Measurements from ENCODE around the gene ARHGEF18. TPM values are rescaled to one million over a fixed set of nuclear protein-coding genes. Genes with fewer than 3 reads are reported as not detected.

The ARHGEF18 gene
- total and polyA plus RNA-seq, 2 of the 13 experiments (the other 11 are each of a cell fraction or from before 2014, with no cell fraction given) = 4.2 to 17.5 TPM

DNA sequence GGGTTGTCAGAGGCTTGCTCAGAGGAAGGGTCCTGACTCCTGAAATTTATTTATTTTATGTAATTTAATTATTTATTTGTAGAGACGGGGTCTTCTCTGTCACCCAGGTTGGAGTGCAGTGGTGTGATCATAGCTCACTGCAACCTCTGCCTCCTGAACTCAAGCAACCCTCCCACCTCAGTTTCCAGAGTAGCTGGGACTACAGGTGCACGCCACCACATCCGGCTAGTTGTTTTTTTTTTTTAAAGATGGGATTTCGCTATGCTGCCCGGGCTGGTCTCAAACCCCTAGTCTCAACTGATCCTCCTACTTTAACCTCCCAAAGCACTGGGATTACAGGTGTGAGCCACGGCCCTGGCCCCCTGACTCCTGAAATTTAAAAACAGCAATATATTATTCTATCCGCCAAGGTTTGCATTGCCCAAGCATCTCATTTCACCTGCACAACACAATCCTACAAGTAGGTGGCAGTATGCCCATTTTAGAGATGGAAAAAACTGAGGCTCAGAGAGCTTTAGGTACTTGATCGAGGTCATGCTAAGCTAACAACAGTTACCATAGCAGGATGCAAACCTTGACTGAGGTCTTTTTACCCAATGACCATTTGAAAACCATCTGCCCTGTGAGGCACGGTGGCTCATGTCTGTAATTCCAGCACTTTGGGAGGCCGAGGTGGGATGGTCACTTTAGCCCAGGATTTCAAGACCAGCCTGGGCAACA lies 18.1 kb downstream of the ARHGEF18 start (continued):
- TF ChIP-seq, protein P1, sequence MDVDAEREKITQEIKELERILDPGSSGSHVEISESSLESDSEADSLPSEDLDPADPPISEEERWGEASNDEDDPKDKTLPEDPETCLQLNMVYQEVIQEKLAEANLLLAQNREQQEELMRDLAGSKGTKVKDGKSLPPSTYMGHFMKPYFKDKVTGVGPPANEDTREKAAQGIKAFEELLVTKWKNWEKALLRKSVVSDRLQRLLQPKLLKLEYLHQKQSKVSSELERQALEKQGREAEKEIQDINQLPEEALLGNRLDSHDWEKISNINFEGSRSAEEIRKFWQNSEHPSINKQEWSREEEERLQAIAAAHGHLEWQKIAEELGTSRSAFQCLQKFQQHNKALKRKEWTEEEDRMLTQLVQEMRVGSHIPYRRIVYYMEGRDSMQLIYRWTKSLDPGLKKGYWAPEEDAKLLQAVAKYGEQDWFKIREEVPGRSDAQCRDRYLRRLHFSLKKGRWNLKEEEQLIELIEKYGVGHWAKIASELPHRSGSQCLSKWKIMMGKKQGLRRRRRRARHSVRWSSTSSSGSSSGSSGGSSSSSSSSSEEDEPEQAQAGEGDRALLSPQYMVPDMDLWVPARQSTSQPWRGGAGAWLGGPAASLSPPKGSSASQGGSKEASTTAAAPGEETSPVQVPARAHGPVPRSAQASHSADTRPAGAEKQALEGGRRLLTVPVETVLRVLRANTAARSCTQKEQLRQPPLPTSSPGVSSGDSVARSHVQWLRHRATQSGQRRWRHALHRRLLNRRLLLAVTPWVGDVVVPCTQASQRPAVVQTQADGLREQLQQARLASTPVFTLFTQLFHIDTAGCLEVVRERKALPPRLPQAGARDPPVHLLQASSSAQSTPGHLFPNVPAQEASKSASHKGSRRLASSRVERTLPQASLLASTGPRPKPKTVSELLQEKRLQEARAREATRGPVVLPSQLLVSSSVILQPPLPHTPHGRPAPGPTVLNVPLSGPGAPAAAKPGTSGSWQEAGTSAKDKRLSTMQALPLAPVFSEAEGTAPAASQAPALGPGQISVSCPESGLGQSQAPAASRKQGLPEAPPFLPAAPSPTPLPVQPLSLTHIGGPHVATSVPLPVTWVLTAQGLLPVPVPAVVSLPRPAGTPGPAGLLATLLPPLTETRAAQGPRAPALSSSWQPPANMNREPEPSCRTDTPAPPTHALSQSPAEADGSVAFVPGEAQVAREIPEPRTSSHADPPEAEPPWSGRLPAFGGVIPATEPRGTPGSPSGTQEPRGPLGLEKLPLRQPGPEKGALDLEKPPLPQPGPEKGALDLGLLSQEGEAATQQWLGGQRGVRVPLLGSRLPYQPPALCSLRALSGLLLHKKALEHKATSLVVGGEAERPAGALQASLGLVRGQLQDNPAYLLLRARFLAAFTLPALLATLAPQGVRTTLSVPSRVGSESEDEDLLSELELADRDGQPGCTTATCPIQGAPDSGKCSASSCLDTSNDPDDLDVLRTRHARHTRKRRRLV (CRISPR knock-in tag; IDR thresholded peaks at IDR 0.05) = no peak
- TF ChIP-seq ZNF660 (CRISPR knock-in tag; IDR thresholded peaks at IDR 0.05; ENCODE audit: borderline replicate concordance, low read depth) = no peak

DNA sequence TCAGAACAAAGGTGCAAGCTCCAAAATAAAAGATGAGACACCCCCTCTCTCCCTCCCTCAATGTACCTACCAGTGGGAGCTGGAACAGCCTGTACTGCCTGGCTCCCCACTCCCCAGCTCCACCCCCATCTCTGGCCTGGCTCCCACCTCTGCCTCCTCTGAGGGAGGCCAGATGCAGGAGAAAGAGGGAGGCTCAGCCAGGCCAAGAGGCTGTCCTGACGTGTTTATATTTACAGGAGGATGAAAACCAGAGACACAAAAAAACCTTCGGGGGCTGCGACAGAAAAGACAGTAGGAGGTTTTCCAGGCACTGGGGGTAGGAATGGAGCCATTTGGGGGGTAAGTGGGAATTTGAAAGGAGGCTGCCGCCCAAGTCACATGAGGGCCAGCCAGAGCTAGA lies 19.7 kb downstream of the ARHGEF18 start:
- Histone ChIP-seq H3K9ac (ENCODE audit: insufficient read depth, low read depth, low read length) (no peak overlapping the region), H2AFZ (ENCODE audit: low read length) (no peak overlapping the region), H3K36me3 (replicated peaks in 1 of 2; ENCODE audit: control insufficient read depth in 1 of 2, insufficient read depth in 2 of 2, low read length in 2 of 2) (no peaks in the 10 kb centered on the region), H4K20me1 (ENCODE audit: insufficient read depth, low read length) (no peaks in the 10 kb centered on the region), H3K27ac (ENCODE audit: extremely low read length, insufficient read depth, low read length) (no peak overlapping the region), H3K4me1 (ENCODE audit: insufficient read depth, low read length) (no peaks in the 10 kb centered on the region), H3K9me3 (ENCODE audit: low read length) (no peaks in the 10 kb centered on the region), H3K27me3 (ENCODE audit: control insufficient read depth in 1 of 2, insufficient read depth in 2 of 2, low read length in 2 of 2) (peaks cover 0 to 14% of the 10 kb centered on the region in 2 experiments; a peak in 3 of 5 replicates), H3K79me2 (ENCODE audit: insufficient read depth, low read length) (no peaks in the 10 kb centered on the region), H3K4me2 (ENCODE audit: low read depth, low read length) (no peak overlapping the region), H3K4me3 (replicated peaks in 1 of 3; ENCODE audit: insufficient read depth in 1 of 3, low read depth in 2 of 3, low read length in 3 of 3) (no peak overlapping the region)
- FAIRE-seq = no peak
- in situ Hi-C loops (cut with HindIII; ENCODE audit: extremely low pct_ligation_motif_present, low pct_unique_long_range_greater_than_20kb) = no loop called here
- ChIA-PET POLR2A (no interaction called here), CTCF (ENCODE audit: low intra/inter-chr PET ratio, low total read pairs) (no interaction called here)
- TF ChIP-seq, protein P2, sequence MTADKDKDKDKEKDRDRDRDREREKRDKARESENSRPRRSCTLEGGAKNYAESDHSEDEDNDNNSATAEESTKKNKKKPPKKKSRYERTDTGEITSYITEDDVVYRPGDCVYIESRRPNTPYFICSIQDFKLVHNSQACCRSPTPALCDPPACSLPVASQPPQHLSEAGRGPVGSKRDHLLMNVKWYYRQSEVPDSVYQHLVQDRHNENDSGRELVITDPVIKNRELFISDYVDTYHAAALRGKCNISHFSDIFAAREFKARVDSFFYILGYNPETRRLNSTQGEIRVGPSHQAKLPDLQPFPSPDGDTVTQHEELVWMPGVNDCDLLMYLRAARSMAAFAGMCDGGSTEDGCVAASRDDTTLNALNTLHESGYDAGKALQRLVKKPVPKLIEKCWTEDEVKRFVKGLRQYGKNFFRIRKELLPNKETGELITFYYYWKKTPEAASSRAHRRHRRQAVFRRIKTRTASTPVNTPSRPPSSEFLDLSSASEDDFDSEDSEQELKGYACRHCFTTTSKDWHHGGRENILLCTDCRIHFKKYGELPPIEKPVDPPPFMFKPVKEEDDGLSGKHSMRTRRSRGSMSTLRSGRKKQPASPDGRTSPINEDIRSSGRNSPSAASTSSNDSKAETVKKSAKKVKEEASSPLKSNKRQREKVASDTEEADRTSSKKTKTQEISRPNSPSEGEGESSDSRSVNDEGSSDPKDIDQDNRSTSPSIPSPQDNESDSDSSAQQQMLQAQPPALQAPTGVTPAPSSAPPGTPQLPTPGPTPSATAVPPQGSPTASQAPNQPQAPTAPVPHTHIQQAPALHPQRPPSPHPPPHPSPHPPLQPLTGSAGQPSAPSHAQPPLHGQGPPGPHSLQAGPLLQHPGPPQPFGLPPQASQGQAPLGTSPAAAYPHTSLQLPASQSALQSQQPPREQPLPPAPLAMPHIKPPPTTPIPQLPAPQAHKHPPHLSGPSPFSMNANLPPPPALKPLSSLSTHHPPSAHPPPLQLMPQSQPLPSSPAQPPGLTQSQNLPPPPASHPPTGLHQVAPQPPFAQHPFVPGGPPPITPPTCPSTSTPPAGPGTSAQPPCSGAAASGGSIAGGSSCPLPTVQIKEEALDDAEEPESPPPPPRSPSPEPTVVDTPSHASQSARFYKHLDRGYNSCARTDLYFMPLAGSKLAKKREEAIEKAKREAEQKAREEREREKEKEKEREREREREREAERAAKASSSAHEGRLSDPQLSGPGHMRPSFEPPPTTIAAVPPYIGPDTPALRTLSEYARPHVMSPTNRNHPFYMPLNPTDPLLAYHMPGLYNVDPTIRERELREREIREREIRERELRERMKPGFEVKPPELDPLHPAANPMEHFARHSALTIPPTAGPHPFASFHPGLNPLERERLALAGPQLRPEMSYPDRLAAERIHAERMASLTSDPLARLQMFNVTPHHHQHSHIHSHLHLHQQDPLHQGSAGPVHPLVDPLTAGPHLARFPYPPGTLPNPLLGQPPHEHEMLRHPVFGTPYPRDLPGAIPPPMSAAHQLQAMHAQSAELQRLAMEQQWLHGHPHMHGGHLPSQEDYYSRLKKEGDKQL (CRISPR knock-in tag; IDR thresholded peaks at IDR 0.05; ENCODE audit: low read depth) = no peak
- no peak for TF ChIP-seq ZNF547 (CRISPR knock-in tag; IDR thresholded peaks at IDR 0.05)
- no peak for TF ChIP-seq RORA (CRISPR knock-in tag; IDR thresholded peaks at IDR 0.05)
- TF ChIP-seq, protein P3, sequence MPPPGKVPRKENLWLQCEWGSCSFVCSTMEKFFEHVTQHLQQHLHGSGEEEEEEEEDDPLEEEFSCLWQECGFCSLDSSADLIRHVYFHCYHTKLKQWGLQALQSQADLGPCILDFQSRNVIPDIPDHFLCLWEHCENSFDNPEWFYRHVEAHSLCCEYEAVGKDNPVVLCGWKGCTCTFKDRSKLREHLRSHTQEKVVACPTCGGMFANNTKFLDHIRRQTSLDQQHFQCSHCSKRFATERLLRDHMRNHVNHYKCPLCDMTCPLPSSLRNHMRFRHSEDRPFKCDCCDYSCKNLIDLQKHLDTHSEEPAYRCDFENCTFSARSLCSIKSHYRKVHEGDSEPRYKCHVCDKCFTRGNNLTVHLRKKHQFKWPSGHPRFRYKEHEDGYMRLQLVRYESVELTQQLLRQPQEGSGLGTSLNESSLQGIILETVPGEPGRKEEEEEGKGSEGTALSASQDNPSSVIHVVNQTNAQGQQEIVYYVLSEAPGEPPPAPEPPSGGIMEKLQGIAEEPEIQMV (CRISPR knock-in tag; IDR thresholded peaks at IDR 0.05; ENCODE audit: low read depth) = no peak
- no peak for TF ChIP-seq ZNF263 (CRISPR knock-in tag; IDR thresholded peaks at IDR 0.05)
- TF ChIP-seq ZNF256 (CRISPR knock-in tag; conservative IDR thresholded peaks at IDR 0.05) = no peak
- no peak for TF ChIP-seq MED1 (CRISPR knock-in tag; IDR thresholded peaks at IDR 0.05)
- TF ChIP-seq RARA (CRISPR knock-in tag; IDR thresholded peaks at IDR 0.05) = no peak
- TF ChIP-seq KLF6 (CRISPR knock-in tag; IDR thresholded peaks at IDR 0.05) = no peak
- 39% methylated on average over 4 of the region's 4 CpGs for WGBS (ENCODE audit: low lambda C conversion rate)
- BruUV-seq (replicated peaks) = no TSS peak
- ATAC-seq = no peak
- DNase-seq (ENCODE audit: low spot score) = no peak
- intact Hi-C loops (cut with micrococcal nuclease; ENCODE audit: unreplicated experiment) = no loop called here

Data from HepG2 (cell line).